Measurements from ENCODE around the gene HSPB3.
"Not testable (repeated sequence)": the region's sequence is repeated elsewhere in the genome, so short reads cannot be mapped to it uniquely, and the experiment has no call there.

The HSPB3 gene

GRCh38 chr5:54457094-54457862 is 1.8 kb downstream of the HSPB3 start:
- no peak for DNase-seq

- DNase-seq, result no peak
Measured at GRCh38 chr5:54458221-54458620, 2.7 kb downstream of the HSPB3 start.

- DNase-seq, result no peak
Measured at GRCh38 chr5:54460181-54460919, 4.9 kb downstream of the HSPB3 start.

- no peak for DNase-seq
Measured at GRCh38 chr5:54462281-54462680, 6.8 kb downstream of the HSPB3 start.

GRCh38 chr5:54463713-54464112 is 8.2 kb downstream of the HSPB3 start:
- DNase-seq, result no peak

- peak; percentile 64 for DNase-seq
Measured at GRCh38 chr5:54469622-54470021, 14.1 kb downstream of the HSPB3 start.

GRCh38 chr5:54470128-54470527 is 14.6 kb downstream of the HSPB3 start:
- DNase-seq, result no peak

- DNase-seq, result no peak
Measured at GRCh38 chr5:54470677-54471076, 15.2 kb downstream of the HSPB3 start.

GRCh38 chr5:54471398-54471797 is 15.9 kb downstream of the HSPB3 start:
- DNase-seq, result no peak

- DNase-seq, result no peak
Measured at GRCh38 chr5:54476682-54477081, 21.2 kb downstream of the HSPB3 start.

- DNase-seq, result no peak
Measured at GRCh38 chr5:54477941-54478478, 22.5 kb downstream of the HSPB3 start.

GRCh38 chr5:54480296-54480695 is 24.8 kb downstream of the HSPB3 start:
- DNase-seq, result no peak

GRCh38 chr5:54484219-54484894 is 28.9 kb downstream of the HSPB3 start:
- no peak for DNase-seq

GRCh38 chr5:54485659-54486058 is 30.2 kb downstream of the HSPB3 start:
- DNase-seq, result not testable (repeated sequence)

GRCh38 chr5:54489648-54489979 is 34.1 kb downstream of the HSPB3 start:
- DNase-seq, result not testable (repeated sequence)

GRCh38 chr5:54491326-54491725 is 35.8 kb downstream of the HSPB3 start:
- no peak for DNase-seq

- peak; percentile 66 for DNase-seq
Measured at GRCh38 chr5:54492178-54492577, 36.7 kb downstream of the HSPB3 start.

- DNase-seq, result no peak
Measured at GRCh38 chr5:54495027-54495426, 39.5 kb downstream of the HSPB3 start.
